Endothelial cell of umbilical vein (primary cell): ENCODE results near the gene ABR. TPM values are rescaled to one million over a fixed set of nuclear protein-coding genes. Genes with fewer than 3 reads are reported as not detected.

Source experiments
- BruUV-seq: library from RNA; stranded (reverse); fragments of 400-500 nt; replicated peaks from 2 replicates; lab custom pipeline; 2021; lab: Mats Ljungman, UMichigan
- CTCF ChIA-PET: fragments of 300-600, 350-600 bp; sonication (Branson Sonifier 250); formaldehyde crosslinking; loops from one replicate; lab custom pipeline; 2021; ENCODE audit warnings: antibody characterized with exemption, inconsistent platforms; lab: Charles Lee
- POLR2A ChIA-PET: fragments of 300-600, 350-600 bp; sonication (Branson Sonifier 250); formaldehyde crosslinking; loops from one replicate; lab custom pipeline; 2021; ENCODE audit warnings: antibody characterized with exemption, inconsistent platforms; lab: Charles Lee
- DNase-seq: peaks from one replicate; pipeline ENCODE4 v3.0.0-alpha.2; 2011; ENCODE audit warnings: low read depth, low spot score
- FAIRE-seq: peaks from 2 replicates; lab custom pipeline; 2011; peaks lifted over from hg19 to GRCh38; lab: Jason Lieb, UNC
- H2AFZ ChIP-seq: 2 replicates; pipeline ENCODE4 v1.6.0; 2012; ENCODE audit warnings: low read depth, low read length, control low read depth, inconsistent platforms
- H3K27ac ChIP-seq: 2 replicates; pipeline ENCODE4 v1.5.1; 2011; ENCODE audit warnings: low read depth, mild to moderate bottlenecking, control low read depth, low read length, moderate library complexity; ENCODE audit not compliant: insufficient read depth
- H3K27me3 ChIP-seq, 2 experiments: 2 replicates each; pipeline versions ENCODE4 v1.6.0 to v1.6.1; 2011; ENCODE audit warnings: low read length in 2 of 2, mixed read lengths in 1 of 2; ENCODE audit not compliant: control insufficient read depth in 2 of 2, insufficient read depth in 2 of 2
- H3K36me3 ChIP-seq, 2 experiments: 2 replicates in 1 of 2; 3 replicates in 1 of 2; pipeline ENCODE4 v1.5.1; 2011; ENCODE audit warnings: low read length in 2 of 2, mild to moderate bottlenecking in 1 of 2, moderate library complexity in 1 of 2; ENCODE audit not compliant: control insufficient read depth in 2 of 2, insufficient read depth in 2 of 2; ENCODE audit errors: extremely low read depth in 1 of 2
- H3K4me1 ChIP-seq: 3 replicates; pipeline ENCODE4 v1.5.1; 2011; ENCODE audit warnings: mild to moderate bottlenecking, low read length; ENCODE audit not compliant: control insufficient read depth, insufficient read depth; ENCODE audit errors: extremely low read depth
- H3K4me2 ChIP-seq: 2 replicates; pipeline ENCODE4 v1.6.1; 2011; ENCODE audit warnings: low read length, control low read depth, mixed read lengths; ENCODE audit not compliant: insufficient read depth
- H3K4me3 ChIP-seq, 3 experiments: fragments of 200-600 bp in 1 of 3; sonication (generic), shearing (Covaris generic) in 1 of 3; replicated peaks in 1 of 3; 2 replicates each; pipeline ENCODE4 v1.5.1; 2011 to 2016; ENCODE audit warnings: control low read depth in 3 of 3, low read length in 3 of 3, mild to moderate bottlenecking in 2 of 3, inconsistent platforms in 1 of 3, low read depth in 1 of 3, moderate library complexity in 1 of 3; ENCODE audit not compliant: insufficient read depth in 1 of 3
- H3K79me2 ChIP-seq: 2 replicates; pipeline ENCODE4 v1.6.0; 2012; ENCODE audit warnings: low read length, inconsistent platforms; ENCODE audit not compliant: control insufficient read depth, insufficient read depth
- H3K9ac ChIP-seq: replicated peaks from 2 replicates; pipeline ENCODE3; 2011; ENCODE audit warnings: low read length, control low read depth; ENCODE audit not compliant: insufficient read depth; ENCODE audit errors: extremely low read depth
- H3K9me1 ChIP-seq: replicated peaks from 3 replicates; pipeline ENCODE4 v1.6.0; 2011; ENCODE audit warnings: mild to moderate bottlenecking, low read length; ENCODE audit not compliant: control insufficient read depth, insufficient read depth; ENCODE audit errors: extremely low read depth
- H3K9me3 ChIP-seq: replicated peaks from 2 replicates; pipeline ENCODE4 v1.5.1; 2012; ENCODE audit warnings: low read length, inconsistent platforms; ENCODE audit not compliant: control insufficient read depth, insufficient read depth
- H4K20me1 ChIP-seq: replicated peaks from 2 replicates; pipeline ENCODE3; 2011; ENCODE audit warnings: mild to moderate bottlenecking, low read length; ENCODE audit not compliant: control insufficient read depth, insufficient read depth; ENCODE audit errors: extremely low read depth
- CTCF ChIP-seq, 2 donors: IDR thresholded peaks; 1 replicate in 1 of 2; 2 replicates in 1 of 2; pipeline ENCODE4 v1.5.1; 2011; ENCODE audit warnings: low read length in 2 of 2, mild to moderate bottlenecking in 2 of 2, moderate library complexity in 2 of 2, control low read depth in 1 of 2, inconsistent platforms in 1 of 2, low read depth in 1 of 2; ENCODE audit not compliant: insufficient read depth in 1 of 2; ENCODE audit errors: extremely low read depth in 1 of 2
- EZH2 ChIP-seq: IDR thresholded peaks from 2 replicates; pipeline ENCODE4 v1.6.1; 2012; ENCODE audit warnings: borderline replicate concordance, low read depth, mild to moderate bottlenecking, moderate library complexity, low read length, inconsistent platforms; ENCODE audit not compliant: severe bottlenecking
- FOS ChIP-seq: IDR thresholded peaks from 2 replicates; pipeline ENCODE4 v1.6.1; 2011; ENCODE audit warnings: mild to moderate bottlenecking, low read length, moderate library complexity, borderline replicate concordance; ENCODE audit not compliant: insufficient read depth
- GATA2 ChIP-seq: IDR thresholded peaks from 2 replicates; pipeline ENCODE4 v1.7.0; 2011; ENCODE audit warnings: low read depth, mild to moderate bottlenecking, moderate library complexity, mixed read lengths, low read length; ENCODE audit not compliant: insufficient read length, insufficient read depth
- JUN ChIP-seq: IDR thresholded peaks from 2 replicates; pipeline ENCODE4 v1.6.1; 2011; ENCODE audit warnings: borderline replicate concordance, low read depth; ENCODE audit not compliant: insufficient read length, insufficient read depth
- MYC ChIP-seq: IDR thresholded peaks from one replicate; pipeline ENCODE4 v1.6.1; 2011; ENCODE audit warnings: mild to moderate bottlenecking, low read depth, low read length
- POLR2A ChIP-seq: IDR thresholded peaks from 2 replicates; pipeline ENCODE4 v1.6.1; 2012; ENCODE audit warnings: low read depth, mild to moderate bottlenecking, control low read depth, low read length
- POLR2AphosphoS5 ChIP-seq: IDR thresholded peaks from 2 replicates; pipeline ENCODE4 v1.6.1; 2012; ENCODE audit warnings: low read depth, mild to moderate bottlenecking, control low read depth, low read length, moderate library complexity; ENCODE audit not compliant: insufficient read depth
- dilution Hi-C: fragments of 300-500 bp; cut with MboI; formaldehyde crosslinking; loops from one replicate; pipeline ENCODE4 v1.15.0; 2019; ENCODE audit warnings: low sequenced_read_pairs; ENCODE audit not compliant: extremely low pct_ligation_motif_present
- intact Hi-C: fragments of 100-400 bp; cut with micrococcal nuclease; formaldehyde crosslinking; loops from one replicate; pipeline ENCODE4 v1.10.0; 2022
- polyA plus RNA-seq, 4 experiments: library from polyadenylated mRNA; depleted of rRNA in 3 of 4; stranded (reverse) in 3 of 4; unstranded in 1 of 4; fragments of >200 nt; gene quantifications; 2 replicates each; pipeline versions ENCODE4 v1.2.1 to v1.2.3, GENCODE V29; 2011 to 2012; ENCODE audit warnings: missing spikeins in 1 of 4
- total RNA-seq: library from RNA; stranded (reverse); gene quantifications from 2 replicates; pipeline ENCODE4 v1.2.3, GENCODE V29; 2021
- TF ChIP-seq, protein P1 (sequence below): IDR thresholded peaks from 2 replicates; pipeline ENCODE4 v1.6.1; 2011; ENCODE audit not compliant: insufficient read depth, insufficient read length

ABR gene
- total and polyA plus RNA-seq, 2 donors (not counting 3 experiments of a cell fraction or from before 2014, with no cell fraction given) = 83.5 to 96.8 TPM

DNA sequence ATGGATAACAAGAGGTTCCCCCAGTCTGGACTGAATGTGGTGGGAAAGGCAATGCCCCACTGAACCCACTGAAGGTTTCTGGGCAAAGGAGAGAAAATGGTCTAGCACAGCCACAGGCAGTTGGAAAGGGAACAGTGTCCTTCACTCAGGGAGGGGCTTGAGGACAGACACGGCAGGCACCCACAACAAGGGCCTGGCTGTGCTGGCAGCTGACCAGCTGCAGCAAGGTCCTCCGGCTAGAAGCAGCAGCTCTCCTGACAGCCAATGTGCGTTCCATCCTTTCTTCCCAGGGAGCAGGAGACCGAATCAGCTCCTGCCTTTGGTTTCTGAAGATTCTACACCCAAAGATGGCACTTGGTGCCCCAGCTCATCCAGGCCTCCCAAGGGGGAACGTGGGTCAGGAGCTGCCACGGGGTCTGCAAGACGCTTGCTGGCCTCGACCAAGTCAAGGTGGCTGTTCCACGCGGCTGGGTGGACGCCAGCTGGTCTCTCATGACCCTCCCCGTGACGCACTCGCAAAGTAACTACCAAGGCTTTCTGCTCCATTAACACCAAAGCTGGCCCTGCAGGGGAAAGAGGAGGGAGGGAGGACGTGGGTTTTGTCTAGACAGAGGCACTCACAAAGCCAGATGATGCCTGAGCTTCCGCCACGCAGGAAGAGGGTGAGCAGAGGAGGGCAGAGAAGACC is 11.1 kb downstream of the ABR start:
- FAIRE-seq = no peak
- no peak for TF ChIP-seq FOS
- TF ChIP-seq JUN = no peak
- TF ChIP-seq GATA2 = no peak
- TF ChIP-seq MYC = no peak
- no peak for TF ChIP-seq POLR2A
- TF ChIP-seq, protein P1, sequence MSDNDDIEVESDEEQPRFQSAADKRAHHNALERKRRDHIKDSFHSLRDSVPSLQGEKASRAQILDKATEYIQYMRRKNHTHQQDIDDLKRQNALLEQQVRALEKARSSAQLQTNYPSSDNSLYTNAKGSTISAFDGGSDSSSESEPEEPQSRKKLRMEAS = no peak
- no peak for TF ChIP-seq EZH2
- no peak for TF ChIP-seq CTCF (IDR thresholded peaks at IDR 0.05; ENCODE audit: extremely low read depth in 1 of 2, insufficient read depth in 1 of 2, low read depth in 1 of 2, low read length in 2 of 2)
- no peak for TF ChIP-seq POLR2AphosphoS5
- dilution Hi-C loops (no loop called here), intact Hi-C loops (no loop called here)
- no peak overlapping the region for H3K27ac ChIP-seq
- no peak for DNase-seq
- no peaks in the 10 kb centered on the region for H4K20me1 ChIP-seq
- no peaks in the 10 kb centered on the region for H3K9me1 ChIP-seq
- peaks cover 17% of the 10 kb centered on the region for H3K4me1 ChIP-seq
- no TSS peak for BruUV-seq
- no peak overlapping the region for H3K4me3 ChIP-seq
- ChIA-PET CTCF (interaction anchor here (0.9 kb wide), 1 partner anchor 13 kb away, joined by 3 read pairs; no protein-coding TSS in a partner anchor), POLR2A (no interaction called here)
- no peak overlapping the region for H3K9ac ChIP-seq
- H2AFZ ChIP-seq = no peak overlapping the region
- H3K79me2 ChIP-seq = no peaks in the 10 kb centered on the region
- no peaks in the 10 kb centered on the region for H3K27me3 ChIP-seq
- H3K4me2 ChIP-seq = no peak overlapping the region
- H3K36me3 ChIP-seq = no peaks in the 10 kb centered on the region
- H3K9me3 ChIP-seq = no peaks in the 10 kb centered on the region
